Muscle layer of colon (tissue), 2 donors: Measurements from ENCODE around the gene RAD51B.
"Not testable (repeated sequence)": the region's sequence is repeated elsewhere in the genome, so short reads cannot be mapped to it uniquely, and the experiment has no call there.

Experiments
- H3K27ac ChIP-seq: one replicate; pipeline ENCODE4 v1.7.0; 2013; ENCODE audit warnings: low read depth, mild to moderate bottlenecking, low read length, moderate library complexity
- H3K27me3 ChIP-seq, 2 donors: one replicate each; pipeline ENCODE4 v1.7.0; 2013; ENCODE audit warnings: low read length in 2 of 2, mild to moderate bottlenecking in 2 of 2; ENCODE audit not compliant: insufficient read depth in 2 of 2, control insufficient read depth in 1 of 2
- H3K36me3 ChIP-seq: one replicate; pipeline ENCODE4 v1.7.0; 2013; ENCODE audit warnings: mild to moderate bottlenecking, low read length; ENCODE audit not compliant: insufficient read depth
- H3K4me1 ChIP-seq: one replicate; pipeline ENCODE4 v1.7.0; 2013; ENCODE audit warnings: mild to moderate bottlenecking, low read length; ENCODE audit not compliant: insufficient read depth
- H3K4me3 ChIP-seq, 2 donors: one replicate each; pipeline ENCODE4 v1.7.0; 2013; ENCODE audit warnings: low read length in 2 of 2, low read depth in 1 of 2, mild to moderate bottlenecking in 1 of 2, moderate library complexity in 1 of 2
- H3K9ac ChIP-seq: one replicate; pipeline ENCODE4 v1.7.0; 2013; ENCODE audit warnings: low read length
- H3K9me3 ChIP-seq: one replicate; pipeline ENCODE4 v1.7.0; 2013; ENCODE audit warnings: mild to moderate bottlenecking, low read length
- donor health status: abdominal sarcoma.
- donor health status: Adenocarcinoma of cecum.

The RAD51B gene

DNA sequence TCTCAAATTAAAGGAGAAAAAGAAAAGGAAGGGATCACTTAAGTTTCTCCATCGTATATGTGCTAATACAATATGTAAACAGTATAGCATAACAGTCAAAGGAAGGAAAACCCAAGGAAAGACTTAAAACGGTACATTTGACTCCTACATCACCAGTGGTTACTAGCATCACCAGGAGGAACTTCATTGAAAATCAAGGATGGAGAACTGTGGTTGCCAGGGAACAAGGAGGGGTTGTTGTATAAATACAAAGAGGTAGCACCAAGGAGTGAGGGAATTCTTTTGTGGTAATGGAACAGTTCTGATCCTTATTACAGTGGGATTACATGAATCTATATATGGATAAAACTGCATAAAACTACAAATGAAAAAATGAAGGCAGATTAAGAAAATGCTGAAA lies 4.8 kb upstream of the RAD51B start:
- peaks cover 19% of the 10 kb centered on the region for H3K4me1 ChIP-seq
- no peak overlapping the region for H3K27ac ChIP-seq
- H3K36me3 ChIP-seq: peaks cover 28% of the 10 kb centered on the region
- no peaks in the 10 kb centered on the region for H3K27me3 ChIP-seq
- H3K9ac ChIP-seq: no peak overlapping the region
- H3K4me3 ChIP-seq: no peak overlapping the region
- H3K9me3 ChIP-seq: no peaks in the 10 kb centered on the region

DNA sequence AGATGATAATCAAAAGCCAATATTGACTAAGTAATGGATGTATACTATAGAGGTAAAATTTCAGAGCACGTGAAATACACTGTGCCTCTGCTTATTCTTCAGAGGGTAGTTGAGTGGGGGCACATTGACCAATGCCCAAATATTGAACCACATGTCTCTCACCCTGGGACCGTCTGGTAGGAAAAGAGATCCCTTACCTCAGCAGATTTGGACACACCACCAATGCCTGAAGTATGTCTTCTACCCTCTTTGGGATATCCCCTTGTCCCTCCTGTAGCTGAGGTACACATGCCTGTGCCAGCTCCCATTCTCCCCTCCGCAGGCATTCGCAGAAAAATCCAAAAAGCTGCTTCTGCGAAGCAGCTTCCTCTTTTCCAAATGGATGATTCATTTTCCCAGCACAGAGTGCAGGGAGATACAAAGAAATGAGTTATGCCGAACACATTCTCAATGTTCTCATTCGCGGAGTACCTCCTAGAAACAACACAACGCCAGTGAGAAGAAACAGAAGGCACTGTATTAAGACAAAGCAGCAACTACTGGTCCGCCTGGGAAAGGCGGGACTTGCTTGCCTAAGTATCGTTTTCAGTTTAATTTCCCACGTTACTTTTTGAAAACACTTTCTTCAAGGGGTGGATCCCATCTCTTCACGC lies 3.9 kb upstream of the RAD51B start:
- Histone ChIP-seq H3K4me3 (peak overlapping the region; percentile 78 to 81), H3K9ac (peak overlapping the region; percentile 32), H3K27ac (peak overlapping the region; percentile 71), H3K36me3 (peaks cover 23% of the 10 kb centered on the region), H3K9me3 (no peaks in the 10 kb centered on the region), H3K27me3 (no peaks in the 10 kb centered on the region), H3K4me1 (peaks cover 25% of the 10 kb centered on the region)

DNA sequence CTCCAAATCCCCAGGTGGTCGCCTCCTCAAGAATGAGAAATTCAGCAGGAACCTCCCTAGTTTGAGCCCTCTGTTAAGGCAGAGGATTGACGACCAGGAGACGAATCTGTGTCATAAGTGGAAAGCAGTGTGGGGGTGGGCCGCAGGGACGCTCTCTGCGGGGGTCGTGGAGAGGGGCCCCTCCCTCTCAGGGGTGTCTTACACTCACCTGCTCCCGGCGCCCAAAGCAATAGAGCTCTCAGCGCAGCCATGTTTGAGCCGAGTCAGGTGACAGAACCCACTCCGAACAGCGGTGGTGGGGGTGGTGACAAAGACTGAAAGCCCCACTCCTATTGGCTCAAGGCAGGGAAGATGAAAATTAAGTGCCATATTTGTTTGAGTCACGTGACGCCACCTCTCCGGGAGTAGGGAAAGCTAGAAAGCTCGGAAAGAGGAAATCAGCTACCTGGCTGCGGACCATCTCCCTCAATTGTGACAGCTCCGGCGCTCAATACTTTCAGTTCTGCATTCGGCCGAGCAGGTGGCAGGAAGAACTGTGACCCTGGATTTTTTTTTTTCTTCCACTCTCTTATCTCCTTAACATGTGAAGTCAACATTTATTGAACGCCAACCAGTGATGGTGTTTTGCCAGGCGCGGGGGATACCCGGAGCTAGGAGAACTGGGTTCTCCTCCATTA lies 3.1 kb upstream of the RAD51B start, which contains the start of gene ZFYVE26:
TSS of gene ZFYVE26 (minus strand) at position 265 of the 677 bp plus-strand sequence. CDS start 627 bp downstream, outside the sequence.
- Histone ChIP-seq H3K27me3 (no peaks in the 10 kb centered on the region), H3K27ac (peak within 1 kb of the TSS; percentile 71), H3K9me3 (no peaks in the 10 kb centered on the region), H3K4me1 (peaks cover 25% of the 10 kb centered on the region), H3K9ac (peak within 1 kb of the TSS; percentile 32), H3K36me3 (peaks cover 17% of the 10 kb centered on the region), H3K4me3 (peak within 1 kb of the TSS; percentile 78 to 81)

DNA sequence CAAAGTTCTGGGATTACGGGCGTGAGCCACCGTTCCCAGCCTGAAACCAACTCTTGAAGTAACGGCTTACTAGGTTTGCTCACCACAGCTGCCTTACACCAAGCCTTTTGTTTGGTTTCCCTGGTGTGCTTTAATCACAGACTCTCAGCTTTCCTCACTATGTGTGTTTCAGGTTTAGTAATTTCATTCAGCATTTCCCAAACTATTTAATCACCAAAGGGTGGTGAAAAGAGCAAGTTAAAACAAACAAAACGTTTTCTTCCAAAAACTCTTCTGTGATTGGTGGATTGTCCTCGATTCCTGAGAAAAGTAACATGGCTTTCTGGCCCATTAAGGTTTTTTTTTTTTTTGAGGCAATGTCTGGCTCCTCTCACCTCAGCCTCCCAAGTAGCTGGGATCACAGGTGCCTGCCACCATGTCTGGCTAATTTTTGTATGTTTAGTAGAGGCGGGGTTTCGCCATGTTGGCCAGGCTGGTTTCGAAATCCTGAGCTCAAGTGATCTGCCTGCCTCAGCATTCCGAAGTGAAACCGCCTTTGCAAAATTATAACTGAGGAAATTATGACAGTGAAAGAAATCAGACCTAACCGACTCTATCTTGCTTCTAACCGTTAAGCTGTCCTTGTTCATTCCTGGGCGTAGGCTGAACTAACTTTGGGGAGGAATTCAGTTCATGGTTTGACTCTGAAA lies 1.7 kb upstream of the RAD51B start:
- Histone ChIP-seq H3K27ac (no peak overlapping the region), H3K27me3 (no peaks in the 10 kb centered on the region), H3K36me3 (peaks cover 9% of the 10 kb centered on the region), H3K9ac (no peak overlapping the region), H3K9me3 (no peaks in the 10 kb centered on the region), H3K4me3 (no peak overlapping the region), H3K4me1 (peaks cover 25% of the 10 kb centered on the region)

DNA sequence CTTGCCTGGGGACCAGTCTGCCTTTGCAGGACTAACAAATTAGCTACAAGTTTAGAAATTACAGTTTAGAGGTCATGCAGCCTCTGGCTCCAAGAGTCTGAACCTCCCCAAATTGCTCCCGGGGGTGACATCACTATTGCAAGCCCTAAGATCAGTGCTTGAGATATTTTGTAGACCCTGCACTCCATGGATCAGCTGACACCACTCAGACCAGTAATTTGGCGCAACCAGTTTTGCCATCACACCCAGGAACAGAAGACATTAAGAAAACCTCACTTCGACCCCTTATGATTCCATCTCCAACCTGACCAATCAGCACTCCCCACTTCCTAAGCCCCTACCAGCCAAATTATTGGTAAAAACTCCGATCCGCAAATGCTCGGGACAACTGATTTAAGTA lies 1.1 kb upstream of the RAD51B start:
- H3K4me1 ChIP-seq: peaks cover 25% of the 10 kb centered on the region
- H3K36me3 ChIP-seq, H3K4me3 ChIP-seq, H3K27ac ChIP-seq, H3K27me3 ChIP-seq, H3K9ac ChIP-seq, H3K9me3 ChIP-seq: not testable (repeated sequence)

DNA sequence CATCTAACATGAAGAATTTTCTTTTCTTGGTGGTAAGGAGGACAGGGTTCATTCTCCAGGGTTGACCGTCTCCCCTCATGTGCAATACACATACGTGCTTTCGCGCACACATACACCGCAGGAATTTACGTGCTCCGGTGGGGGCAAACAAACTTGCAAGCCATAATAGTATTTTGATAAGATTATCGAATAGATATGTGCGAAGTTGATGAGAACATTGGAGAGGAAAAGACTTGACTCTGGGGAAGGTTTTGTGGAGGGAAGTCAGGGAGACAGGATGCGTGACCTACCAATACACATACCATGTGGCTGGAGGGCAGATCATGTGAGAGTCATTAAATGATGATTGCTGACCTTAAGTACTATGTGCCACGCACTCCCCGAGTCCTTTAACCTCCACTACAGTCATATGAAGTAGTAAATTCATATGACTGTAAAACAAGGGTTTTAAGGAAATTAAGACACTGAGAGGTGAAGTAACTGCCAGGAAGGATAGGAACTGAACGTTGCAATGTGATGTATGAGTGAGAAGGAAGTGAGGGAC lies 921 bp downstream of the RAD51B start:
- H3K4me3 ChIP-seq: peak overlapping the region; percentile 92 to 99
- no peaks in the 10 kb centered on the region for H3K36me3 ChIP-seq
- no peak overlapping the region for H3K9ac ChIP-seq
- no peaks in the 10 kb centered on the region for H3K27me3 ChIP-seq
- no peaks in the 10 kb centered on the region for H3K9me3 ChIP-seq
- no peak overlapping the region for H3K27ac ChIP-seq
- peaks cover 17% of the 10 kb centered on the region for H3K4me1 ChIP-seq

DNA sequence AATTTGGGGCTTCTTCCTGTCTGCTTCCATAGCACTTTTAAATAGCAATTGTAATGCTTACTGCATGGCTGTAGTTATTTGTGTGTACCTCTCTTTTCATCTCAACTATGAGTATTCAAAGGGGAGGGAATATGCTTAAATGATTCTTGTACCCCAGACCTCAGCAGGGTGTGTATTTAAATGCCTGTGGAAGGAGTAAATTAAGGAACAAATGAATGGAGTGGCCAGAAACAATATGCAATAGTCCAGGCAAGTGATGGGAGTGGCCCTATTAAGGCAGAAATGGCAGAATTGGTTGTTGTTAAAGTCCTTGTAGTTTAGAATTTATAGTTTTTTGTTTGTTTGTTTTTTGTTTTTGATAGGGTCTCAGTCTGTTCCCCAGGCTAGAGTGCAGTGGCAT lies 1.5 kb downstream of the RAD51B start:
- Histone ChIP-seq H3K9me3 (no peaks in the 10 kb centered on the region), H3K27ac (no peak overlapping the region), H3K4me1 (peaks cover 13% of the 10 kb centered on the region), H3K36me3 (no peaks in the 10 kb centered on the region), H3K4me3 (no peak overlapping the region), H3K9ac (no peak overlapping the region), H3K27me3 (no peaks in the 10 kb centered on the region)

DNA sequence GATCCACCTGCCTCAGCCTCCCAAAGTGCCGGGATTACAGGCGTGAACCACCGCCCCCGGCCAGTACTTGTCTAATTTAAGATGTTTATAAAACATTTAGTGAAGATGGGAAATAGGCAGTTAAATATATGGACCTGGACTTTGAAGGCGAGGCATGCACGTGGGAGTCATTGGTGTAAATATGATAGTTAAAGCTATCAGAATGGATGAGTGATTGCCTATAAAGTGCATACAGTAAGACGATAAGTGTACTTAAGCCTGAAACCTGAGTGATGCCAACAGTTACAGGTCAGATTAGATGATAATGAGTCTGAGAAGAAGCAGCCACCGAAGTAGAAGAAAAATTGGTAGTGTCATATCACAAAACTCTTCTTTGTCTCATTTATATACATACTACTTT lies 11.5 kb downstream of the RAD51B start:
- H3K9ac ChIP-seq: no peak overlapping the region
- H3K9me3 ChIP-seq: no peaks in the 10 kb centered on the region
- no peaks in the 10 kb centered on the region for H3K27me3 ChIP-seq
- no peaks in the 10 kb centered on the region for H3K4me1 ChIP-seq
- no peak overlapping the region for H3K4me3 ChIP-seq
- no peak overlapping the region for H3K27ac ChIP-seq
- no peaks in the 10 kb centered on the region for H3K36me3 ChIP-seq

DNA sequence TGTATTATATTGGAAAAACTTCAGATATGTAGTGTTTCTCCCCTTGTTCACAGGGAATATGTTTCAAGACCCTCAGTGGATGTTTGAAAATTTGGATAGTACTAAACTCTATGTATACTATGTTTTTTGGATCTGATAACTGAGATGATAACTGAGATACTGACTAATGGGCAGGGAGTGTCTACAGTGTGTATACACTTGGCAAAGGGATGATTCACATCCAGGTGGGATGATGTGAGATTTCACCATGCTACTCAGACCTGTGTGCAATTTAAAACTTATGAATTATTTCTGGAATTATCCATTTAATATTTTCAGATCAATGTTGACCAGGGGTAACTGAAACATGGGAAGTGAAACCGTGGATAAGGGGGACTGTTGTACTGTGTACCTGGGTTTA lies 13.8 kb downstream of the RAD51B start:
- Histone ChIP-seq H3K27ac (no peak overlapping the region), H3K4me3 (no peak overlapping the region), H3K27me3 (no peaks in the 10 kb centered on the region), H3K36me3 (no peaks in the 10 kb centered on the region), H3K9ac (no peak overlapping the region), H3K9me3 (no peaks in the 10 kb centered on the region), H3K4me1 (peaks cover 4% of the 10 kb centered on the region)

DNA sequence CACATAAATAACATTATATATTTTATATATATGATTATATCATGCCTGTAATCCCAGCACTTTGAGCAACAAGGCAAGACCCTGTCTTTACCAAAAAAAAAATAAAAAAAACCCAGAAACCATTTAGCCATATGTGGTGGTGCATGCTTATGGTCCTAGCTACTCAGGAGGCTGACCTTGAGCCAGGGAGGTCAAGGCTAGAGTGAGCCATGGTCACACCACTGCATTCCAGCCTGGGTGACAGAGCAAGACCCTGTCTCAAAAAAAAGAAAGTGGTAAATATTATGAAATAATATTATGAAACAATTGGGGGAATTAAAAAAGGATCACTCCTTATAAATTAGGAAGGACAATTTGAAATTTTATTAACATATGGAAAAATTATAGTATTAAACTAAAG lies 16.0 kb downstream of the RAD51B start:
- Histone ChIP-seq H3K27ac (no peak overlapping the region), H3K9ac (no peak overlapping the region), H3K4me1 (peaks cover 4% of the 10 kb centered on the region), H3K4me3 (no peak overlapping the region), H3K27me3 (no peaks in the 10 kb centered on the region), H3K9me3 (no peaks in the 10 kb centered on the region), H3K36me3 (no peaks in the 10 kb centered on the region)

DNA sequence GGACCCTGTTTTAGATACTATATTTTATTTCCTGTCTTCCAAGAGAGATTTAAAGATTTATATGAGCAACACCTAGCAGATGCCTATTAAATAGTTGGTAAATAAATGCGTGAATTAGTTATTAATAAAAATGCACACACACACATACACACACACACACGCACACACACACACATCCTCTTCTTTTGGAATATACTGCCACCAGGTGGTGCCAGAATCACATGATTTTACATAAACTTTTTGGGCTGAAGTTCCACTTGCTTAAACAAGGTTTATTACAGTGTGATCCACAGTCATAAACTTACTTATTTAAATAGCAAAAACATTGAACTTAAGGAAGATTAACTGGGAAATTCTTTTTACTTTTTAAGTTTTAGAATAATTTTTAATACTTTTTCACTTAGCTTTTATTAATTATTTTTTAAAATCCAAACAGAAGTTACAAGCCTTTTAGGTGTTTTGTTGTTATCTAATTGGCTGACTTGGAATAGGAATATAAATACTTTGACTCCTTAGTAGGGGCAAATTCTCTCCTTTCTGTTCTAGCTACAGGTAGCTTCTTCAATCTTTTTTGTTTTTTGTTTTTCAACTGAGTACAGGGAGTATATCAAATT lies 17.5 kb downstream of the RAD51B start:
- Histone ChIP-seq H3K4me3 (no peak overlapping the region), H3K9ac (no peak overlapping the region), H3K36me3 (no peaks in the 10 kb centered on the region), H3K27ac (no peak overlapping the region), H3K27me3 (no peaks in the 10 kb centered on the region), H3K4me1 (peaks cover 4% of the 10 kb centered on the region), H3K9me3 (no peaks in the 10 kb centered on the region)
